HG02759 (cell line): ENCODE measurements around the gene HOMEZ.
A peak's percentile ranks its signal among the peaks of the same experiment; 100 is the strongest.

Experiments
- ATAC-seq: cut with Tn5 transposase; IDR thresholded peaks from one replicate; pipeline ENCODE4 v1.9.1; 2021; ENCODE audit warnings: mild to moderate bottlenecking, moderate library complexity; ENCODE audit not compliant: unreplicated experiment

HOMEZ gene

DNA sequence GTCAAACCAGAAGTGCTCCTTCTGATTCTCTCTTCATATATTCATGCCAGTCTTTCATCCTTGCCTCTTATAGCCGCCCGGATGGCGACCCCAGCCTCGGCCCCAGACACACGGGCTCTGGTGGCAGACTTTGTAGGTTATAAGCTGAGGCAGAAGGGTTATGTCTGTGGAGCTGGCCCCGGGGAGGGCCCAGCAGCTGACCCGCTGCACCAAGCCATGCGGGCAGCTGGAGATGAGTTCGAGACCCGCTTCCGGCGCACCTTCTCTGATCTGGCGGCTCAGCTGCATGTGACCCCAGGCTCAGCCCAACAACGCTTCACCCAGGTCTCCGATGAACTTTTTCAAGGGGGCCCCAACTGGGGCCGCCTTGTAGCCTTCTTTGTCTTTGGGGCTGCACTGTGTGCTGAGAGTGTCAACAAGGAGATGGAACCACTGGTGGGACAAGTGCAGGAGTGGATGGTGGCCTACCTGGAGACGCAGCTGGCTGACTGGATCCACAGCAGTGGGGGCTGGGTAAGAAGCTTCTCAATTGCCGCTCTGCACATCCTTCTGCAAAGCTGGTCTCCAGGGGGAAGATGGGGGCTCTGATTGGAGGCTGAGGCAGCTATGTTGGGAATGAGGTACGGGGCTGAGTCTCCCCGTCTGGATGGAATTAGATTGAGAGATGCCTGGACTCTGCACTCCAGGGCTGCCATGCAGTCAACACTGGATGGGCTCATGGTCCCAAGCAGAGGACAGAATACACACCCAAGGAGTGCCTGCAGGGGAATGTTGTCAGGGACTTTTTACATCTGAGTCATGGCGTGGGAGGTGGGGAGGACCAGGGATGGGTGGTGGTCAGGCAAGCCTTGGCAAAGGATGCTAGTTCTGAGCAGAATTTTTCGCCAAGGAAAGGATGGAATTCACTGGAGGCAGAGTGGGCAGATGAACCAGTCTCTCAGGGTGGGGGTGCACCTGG, 22.0 kb upstream of the HOMEZ start:
- no peak for ATAC-seq

DNA sequence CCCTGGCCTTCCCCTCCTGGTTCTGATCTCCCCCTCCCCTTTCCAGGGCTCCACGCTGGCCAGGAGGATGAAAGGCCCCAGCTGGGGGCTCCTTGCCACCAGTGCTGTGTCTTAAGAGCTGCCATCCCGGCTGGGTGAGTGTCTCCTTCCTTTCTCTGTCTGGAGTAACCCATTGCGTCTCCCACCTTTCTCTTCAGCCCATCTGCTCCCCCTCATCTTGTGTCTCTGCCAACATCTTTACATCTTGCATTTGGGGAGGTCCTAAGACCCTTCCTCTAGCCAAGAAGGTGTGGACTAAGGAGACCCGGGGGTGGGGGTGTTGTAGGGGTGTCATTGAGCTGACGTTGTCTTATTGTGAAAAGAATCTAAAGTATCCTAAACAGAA, 21.2 kb upstream of the HOMEZ start:
- no peak for ATAC-seq

DNA sequence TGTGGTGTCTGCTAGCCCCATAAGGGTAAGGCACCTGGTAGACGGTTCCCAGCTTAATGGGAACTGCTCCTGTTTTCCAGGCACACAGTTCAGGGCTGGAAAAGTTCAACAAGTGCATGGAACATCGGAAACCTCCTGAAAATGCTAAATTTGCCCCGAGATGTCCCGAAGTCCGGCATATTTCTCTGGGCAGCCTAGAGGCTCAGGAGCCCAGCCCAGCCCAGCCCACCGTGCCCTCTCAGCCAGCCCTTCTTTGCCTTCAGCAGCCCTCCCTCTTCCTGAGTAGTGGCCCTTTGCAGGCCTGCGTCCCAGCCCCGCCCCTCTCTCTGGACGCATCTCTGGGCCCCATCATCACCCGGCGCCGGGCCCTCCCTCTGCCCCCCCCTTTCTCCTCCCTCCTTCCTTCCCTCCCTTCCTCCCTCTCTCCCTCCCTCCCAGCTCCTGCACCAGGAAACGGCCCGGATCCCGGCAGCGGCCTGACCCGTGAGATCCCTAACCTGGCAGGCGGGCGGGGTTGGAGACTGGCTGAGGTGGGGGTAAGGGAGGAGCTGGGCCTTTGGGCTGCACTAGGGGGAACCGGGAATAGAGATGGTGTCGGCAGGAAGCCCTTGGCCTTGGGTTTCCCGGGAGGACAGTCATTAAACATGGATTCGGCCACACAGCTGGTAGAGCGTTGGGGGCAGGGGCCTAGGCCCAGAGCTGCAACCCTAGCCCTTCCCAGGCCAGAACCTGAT, 20.6 kb upstream of the HOMEZ start, which contains the start of gene BCL2L2:
BCL2L2 (plus strand) TSS at position 422 of the 734 bp plus-strand sequence. CDS start 935 bp downstream, outside the sequence.
- ATAC-seq = peak; percentile 16

DNA sequence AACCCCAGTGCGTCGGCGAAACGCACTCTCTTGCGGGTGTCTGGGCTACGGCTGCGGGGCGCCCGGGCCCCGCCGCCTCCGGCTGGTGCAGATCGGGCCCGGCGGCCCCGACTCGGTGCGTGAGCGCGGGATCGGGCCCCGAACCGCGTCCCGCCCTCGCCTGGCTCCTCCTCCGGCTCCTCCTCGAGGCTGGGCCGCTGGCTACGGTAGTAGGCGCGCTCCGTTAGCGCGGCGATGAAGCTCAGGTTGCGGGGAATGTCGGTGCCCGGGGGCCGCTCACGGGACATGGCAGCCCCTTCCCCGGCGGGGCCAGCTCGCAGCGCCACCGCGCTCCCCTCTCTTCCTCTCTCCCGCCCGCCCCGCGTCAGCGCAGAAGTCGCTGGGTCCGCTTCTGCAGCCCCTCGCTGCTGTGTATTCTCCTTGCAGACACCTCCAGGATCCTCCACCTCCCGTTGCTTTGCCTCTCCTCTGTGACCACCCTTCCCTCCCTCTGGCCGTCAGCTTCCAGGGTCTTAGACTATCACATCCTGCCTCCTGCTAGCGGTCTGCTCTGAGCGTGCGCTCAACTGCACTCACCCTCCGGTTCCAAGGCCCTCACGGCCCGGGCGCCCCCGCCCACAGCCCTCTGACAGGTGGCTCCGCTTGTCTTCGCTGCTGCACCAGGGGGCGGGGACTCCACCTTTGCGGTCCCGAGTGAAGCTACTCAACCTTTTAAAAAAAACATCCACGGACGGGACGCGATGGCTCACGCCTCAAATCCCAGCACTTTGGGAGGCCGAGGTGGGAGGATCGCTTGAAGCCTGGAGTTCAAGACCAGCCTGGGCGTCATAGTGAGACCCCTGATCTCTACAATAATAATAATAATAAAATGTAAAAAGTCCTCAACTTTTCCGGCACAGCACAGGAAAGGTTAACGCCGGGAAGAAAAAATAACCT, 16.6 kb upstream of the HOMEZ start, which contains the start of gene PPP1R3E:
PPP1R3E (minus strand) TSS at position 570 of the 936 bp plus-strand sequence; CDS start at position 287, 283 bp downstream.
- peak; percentile 36 for ATAC-seq

GRCh38 chr14:23301969-23302289, 16.0 kb upstream of the HOMEZ start:
- ATAC-seq = peak; percentile 15

GRCh38 chr14:23301288-23301968, 15.5 kb upstream of the HOMEZ start:
- ATAC-seq = peak; percentile 79

- ATAC-seq = no peak
These were observed 14.8 kb upstream of the HOMEZ start for GRCh38 chr14:23300687-23301223.

DNA sequence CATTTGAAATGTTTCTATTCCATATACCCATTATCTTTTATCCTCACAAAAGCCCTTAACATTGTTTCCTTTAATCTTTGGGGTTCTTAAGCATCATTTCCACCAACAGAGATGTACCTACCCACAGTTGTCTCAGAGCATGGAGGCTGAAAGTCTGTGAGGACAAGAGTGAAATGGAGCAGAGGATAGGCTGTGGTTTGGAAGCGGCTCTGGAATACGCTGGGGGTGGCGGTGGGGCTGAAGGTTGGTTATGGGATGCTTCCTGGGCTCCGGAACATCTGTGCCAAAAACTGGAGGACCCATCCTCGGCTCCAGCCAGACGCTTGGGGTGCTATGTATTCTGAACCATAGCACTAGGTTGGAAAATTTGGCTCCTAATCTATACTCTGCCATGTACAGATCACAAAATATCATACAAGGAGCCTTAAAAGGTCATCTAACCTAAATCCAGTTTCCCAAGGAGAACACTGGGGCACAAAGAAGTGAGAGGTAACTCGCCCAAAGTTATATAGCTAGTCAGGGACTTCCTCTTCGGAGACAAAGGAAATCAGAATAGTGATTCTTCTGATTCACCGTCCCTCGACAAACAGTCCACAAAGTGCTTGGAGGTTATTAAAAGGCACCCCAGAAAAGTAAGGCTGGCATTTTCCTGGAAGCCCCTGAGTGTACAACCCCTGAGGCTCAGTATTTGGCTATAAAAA, 14.2 kb upstream of the HOMEZ start:
- no peak for ATAC-seq

- no peak for ATAC-seq
These were observed 13.5 kb upstream of the HOMEZ start for GRCh38 chr14:23299211-23299957.

- ATAC-seq = no peak
These were observed 11.8 kb upstream of the HOMEZ start for GRCh38 chr14:23297611-23298277.

DNA sequence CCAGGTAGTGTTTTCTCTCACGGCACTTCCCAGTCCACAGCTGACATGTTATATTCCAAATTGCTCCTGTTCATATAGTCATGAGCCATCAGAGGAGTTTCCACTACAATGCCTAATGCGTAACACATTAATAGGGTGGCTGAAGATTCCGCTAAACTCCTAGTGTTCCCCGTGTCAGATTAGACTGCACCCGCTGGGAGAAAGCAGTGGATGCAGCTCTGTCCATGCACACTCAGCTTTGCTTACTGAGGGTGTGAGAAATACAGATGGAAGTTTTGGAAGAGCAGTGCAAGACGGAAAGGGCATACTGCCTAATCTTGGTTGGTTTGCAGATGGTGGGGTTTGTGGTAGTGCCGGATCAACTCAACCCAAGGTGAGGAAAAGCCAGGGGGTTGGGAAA, 11.2 kb upstream of the HOMEZ start:
- ATAC-seq = no peak

- ATAC-seq = no peak
These were observed 10.3 kb upstream of the HOMEZ start for GRCh38 chr14:23296012-23296777.

DNA sequence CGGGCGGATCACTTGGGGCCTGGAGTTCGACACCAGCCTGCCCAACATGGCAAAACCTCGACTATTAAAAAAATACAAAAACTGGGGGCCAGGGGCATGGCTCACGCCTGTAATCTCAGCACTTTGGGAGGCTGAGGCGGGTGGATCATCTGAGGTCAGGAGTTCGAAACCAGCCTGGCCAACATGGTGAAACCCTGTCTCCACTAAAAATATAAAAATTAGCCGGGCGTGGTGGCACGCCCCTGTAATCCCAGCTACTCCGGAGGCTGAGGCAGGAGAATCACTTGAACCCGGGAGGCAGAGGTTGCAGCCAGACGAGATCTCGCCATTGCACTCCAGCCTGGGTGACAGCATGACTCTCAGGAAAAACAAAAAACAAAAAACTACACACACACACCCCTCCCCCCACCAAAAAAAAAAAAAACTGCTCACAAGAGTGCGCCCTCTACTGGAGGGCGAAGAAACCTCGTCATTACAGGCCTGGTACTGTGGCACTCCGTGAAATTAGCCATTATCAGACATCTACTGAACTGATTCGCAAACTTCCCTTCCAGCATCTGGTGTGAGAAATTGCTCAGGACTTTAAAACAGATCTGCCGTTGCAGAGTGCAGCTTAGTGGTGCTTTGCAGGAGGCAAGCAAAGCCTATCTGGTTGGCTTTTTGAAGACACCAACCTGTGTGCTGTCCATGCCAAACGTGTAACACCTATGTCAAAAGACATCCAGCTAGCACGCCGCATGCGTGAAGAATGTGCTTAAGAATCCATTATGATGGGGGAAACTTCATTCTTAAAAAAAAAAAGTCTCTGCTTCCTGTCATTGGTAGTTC, 9.0 kb upstream of the HOMEZ start:
- peak; percentile 67 for ATAC-seq

GRCh38 chr14:23286902-23287479, 1.1 kb upstream of the HOMEZ start:
- ATAC-seq = no peak

DNA sequence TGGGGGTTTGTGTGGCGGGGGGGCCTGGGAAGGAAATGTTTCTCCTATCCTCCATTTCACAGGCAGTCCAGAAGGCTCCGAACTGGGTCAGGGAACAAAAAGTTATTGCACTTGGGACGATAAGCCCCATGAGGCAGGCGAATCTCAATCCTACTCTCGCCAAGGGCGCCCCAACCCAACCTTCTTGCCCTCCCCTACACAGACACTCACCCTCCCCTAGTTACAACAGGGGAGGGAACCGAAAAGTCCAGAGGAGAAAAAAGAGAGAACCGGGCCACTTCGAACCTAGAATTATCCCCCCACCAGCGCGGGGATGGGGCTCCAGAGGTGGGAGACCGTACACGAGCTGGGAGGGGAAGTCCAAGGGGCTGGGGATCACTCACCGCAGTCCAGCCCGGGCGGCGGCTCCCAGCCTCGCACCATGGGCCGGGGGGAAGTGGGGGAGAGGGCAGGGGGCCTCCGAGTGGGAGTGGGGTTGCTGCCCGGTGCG, 357 bp downstream of the HOMEZ start:
- peak; percentile 25 for ATAC-seq
